HCEC 1CT (cell line): ENCODE results near the gene CISD3.
"Not testable (repeated sequence)": the region's sequence is repeated elsewhere in the genome, so short reads cannot be mapped to it uniquely, and the experiment has no call there.

Experiments
- DNase-seq: peaks from one replicate; pipeline ENCODE4 v3.0.0-alpha.2; 2017

CISD3 gene

GRCh38 chr17:38707678-38708351, 22.3 kb upstream of the CISD3 start:
- DNase-seq, result no peak

- DNase-seq, result no peak
Measured at GRCh38 chr17:38709104-38709820, 20.9 kb upstream of the CISD3 start.

GRCh38 chr17:38709864-38710603, 20.1 kb upstream of the CISD3 start:
- DNase-seq, result no peak

DNA sequence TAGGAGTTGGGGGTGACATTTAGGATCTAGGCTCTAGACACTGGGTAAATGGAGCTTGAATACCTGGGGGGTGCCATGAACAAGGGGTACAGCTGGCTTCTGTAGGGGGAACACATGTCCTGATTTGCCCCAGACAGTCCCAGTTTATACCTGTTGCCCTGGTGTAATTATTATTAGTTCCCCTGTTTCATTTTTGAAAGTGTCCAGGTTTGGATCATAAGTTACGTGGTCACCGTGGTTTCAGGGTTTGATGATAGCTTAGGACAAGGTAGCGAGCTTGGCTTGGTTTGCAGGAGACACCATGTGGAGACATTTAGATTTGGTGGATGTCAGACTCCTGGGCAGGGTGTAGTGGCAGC, 19.6 kb upstream of the CISD3 start:
- no peak for DNase-seq

DNA sequence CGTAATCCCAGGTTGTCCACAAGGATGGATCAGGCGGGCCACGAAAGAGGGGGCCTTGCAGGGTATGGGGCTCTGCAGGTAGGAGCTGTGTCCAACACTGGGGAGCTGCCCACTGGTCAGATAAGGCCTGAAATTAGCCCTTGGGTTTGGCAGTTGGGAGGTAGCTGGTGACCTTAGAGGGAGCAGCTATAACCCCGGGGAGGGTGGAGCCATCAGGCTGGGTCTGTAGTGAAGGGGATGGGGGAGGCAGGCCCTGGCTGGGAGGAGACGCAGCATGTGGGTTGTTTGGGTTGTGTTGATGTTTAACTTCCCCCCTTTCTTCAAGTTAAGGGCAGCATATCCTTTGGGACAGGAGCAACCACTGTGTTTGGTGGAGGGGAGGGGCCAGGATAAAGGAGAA, 19.2 kb upstream of the CISD3 start:
- DNase-seq, result no peak

DNA sequence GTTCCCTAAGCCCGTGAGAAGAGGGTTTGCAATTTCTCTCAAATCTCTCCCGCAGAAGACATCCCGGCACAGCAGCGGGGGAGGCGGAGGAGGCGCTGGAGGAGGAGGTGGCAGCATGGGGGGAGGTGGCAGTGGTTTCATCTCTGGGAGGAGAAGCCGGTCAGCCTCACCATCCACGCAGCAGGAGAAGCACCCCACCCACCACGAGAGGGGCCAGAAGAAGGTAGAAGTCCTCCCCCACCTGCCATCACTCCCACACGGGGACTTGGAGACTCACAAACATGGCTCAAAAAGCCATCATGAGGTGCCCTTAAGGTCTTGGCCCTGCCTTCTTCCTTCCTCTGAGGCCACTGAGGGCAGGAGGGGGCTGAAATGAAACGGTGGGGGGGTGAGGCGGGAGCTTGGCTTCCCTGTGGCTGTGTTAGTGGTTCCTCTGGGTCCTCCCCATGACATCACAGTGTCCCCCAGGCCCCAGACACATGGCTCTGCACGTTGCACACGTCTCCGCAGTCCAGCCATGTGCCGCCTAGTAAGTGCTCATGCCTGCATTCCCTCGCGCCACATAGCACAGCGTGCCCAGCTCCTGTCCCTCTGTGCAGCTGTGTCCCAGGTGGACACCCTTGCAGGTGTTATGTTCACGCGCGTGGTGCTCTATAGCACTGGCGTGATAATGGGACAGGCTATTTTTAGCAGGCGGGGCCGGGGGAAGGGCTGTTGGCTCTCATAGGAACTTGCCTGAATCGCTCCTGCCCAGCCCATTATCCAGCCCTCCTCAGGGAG, 18.2 kb upstream of the CISD3 start:
- no peak for DNase-seq

- DNase-seq, result no peak
Measured at GRCh38 chr17:38712593-38712992, 17.5 kb upstream of the CISD3 start.

DNA sequence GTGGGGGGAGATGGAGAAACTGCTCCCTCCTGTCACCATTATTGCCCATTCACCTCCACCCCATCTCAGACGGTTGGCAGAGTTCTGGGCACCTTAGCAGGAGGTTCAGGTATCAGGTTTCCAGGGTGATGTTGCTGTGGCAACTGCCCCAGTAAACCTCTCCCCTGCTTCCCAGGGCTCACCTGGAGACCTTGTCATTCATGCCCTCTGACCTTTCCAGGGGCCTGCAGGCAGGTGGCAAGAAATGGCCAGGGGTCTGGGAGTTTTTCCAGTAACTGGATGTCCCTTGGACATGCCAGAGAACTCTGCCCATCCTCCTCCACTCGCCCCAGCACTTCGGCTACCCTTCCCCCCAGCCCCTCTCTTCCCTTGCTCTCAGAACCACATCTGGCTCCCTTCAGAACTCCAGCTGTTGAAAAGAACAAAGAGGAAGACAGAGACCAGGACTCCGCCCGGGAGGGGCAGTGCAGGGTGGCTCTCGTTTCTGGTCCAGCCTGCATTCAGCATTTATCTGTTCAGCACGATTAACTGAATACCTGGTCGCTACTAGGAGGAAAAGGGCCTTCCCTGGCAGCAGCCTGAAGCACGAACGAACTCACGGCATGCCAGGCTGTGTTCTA, 16.6 kb upstream of the CISD3 start:
- DNase-seq, result no peak

DNA sequence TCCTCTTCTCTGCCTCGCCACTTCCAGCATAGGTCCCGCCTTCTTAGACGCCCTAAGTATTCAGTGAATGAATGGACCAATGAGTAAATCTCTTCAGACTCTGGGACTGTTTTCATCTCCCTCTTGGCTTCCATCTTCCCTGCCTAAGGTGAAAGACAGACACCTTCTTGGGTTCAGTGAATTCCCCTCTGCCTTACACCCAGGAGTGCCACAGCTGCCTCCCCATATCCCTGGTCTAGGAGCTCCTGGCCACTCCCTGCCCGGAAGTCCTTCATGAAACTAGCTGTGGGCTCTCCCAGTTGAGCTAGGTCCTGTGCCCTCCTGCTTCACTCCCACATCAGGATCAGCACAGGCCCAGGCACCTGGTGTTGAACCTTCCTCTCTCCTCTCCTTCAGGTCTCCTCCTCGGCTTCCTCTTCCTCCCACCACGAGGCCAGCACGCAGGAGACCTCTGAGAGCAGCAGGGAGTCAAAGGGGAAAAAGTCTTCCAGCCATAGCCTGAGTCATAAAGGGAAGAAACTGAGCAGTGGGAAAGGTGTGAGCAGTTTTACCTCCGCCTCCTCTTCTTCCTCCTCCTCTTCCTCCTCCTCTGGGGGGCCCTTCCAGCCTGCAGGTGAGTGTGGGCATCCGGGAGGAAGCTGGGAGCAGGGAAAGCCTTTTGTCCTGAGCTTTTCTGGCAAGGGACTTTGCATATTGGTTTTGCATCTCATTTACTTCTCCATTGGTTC, 14.8 kb upstream of the CISD3 start:
- no peak for DNase-seq

DNA sequence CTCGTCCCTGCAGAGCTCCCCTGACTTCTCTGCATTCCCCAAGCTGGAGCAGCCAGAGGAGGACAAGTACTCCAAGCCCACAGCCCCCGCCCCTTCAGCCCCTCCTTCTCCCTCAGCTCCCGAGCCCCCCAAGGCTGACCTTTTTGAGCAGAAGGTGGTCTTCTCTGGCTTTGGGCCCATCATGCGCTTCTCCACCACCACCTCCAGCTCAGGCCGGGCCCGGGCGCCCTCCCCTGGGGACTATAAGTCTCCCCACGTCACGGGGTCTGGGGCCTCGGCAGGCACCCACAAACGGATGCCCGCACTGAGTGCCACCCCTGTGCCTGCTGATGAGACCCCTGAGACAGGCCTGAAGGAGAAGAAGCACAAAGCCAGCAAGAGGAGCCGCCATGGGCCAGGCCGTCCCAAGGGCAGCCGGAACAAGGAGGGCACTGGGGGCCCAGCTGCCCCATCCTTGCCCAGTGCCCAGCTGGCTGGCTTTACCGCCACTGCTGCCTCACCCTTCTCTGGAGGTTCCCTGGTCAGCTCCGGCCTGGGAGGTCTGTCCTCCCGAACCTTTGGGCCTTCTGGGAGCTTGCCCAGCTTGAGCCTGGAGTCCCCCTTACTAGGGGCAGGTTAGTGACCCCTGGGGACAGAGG, 13.7 kb upstream of the CISD3 start:
- DNase-seq, result no peak

GRCh38 chr17:38717139-38717745, 12.9 kb upstream of the CISD3 start:
- no peak for DNase-seq

GRCh38 chr17:38719289-38719942, 10.7 kb upstream of the CISD3 start:
- no peak for DNase-seq

GRCh38 chr17:38719943-38720641, 10.0 kb upstream of the CISD3 start:
- DNase-seq, result no peak

DNA sequence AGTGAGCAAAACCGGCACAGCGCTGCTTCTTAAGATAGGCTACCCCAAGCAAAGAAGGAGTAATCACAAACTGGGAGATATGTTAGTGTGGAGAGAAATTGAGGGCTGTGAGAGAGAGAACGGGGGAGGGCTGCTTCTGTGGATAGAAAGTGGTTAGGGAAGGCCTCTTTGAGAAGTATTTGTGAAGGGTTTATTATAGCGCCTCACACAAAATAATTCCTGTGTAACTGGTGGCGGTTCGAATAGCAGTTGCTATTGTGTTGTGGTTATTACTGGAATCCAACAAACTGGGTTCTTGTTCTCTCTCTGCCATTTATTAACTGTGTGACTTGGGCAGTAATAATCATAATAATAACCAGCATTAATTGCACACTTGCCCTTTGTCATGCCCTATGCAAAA, 9.2 kb upstream of the CISD3 start:
- DNase-seq, result no peak

GRCh38 chr17:38721802-38722201, 8.3 kb upstream of the CISD3 start:
- no peak for DNase-seq

DNA sequence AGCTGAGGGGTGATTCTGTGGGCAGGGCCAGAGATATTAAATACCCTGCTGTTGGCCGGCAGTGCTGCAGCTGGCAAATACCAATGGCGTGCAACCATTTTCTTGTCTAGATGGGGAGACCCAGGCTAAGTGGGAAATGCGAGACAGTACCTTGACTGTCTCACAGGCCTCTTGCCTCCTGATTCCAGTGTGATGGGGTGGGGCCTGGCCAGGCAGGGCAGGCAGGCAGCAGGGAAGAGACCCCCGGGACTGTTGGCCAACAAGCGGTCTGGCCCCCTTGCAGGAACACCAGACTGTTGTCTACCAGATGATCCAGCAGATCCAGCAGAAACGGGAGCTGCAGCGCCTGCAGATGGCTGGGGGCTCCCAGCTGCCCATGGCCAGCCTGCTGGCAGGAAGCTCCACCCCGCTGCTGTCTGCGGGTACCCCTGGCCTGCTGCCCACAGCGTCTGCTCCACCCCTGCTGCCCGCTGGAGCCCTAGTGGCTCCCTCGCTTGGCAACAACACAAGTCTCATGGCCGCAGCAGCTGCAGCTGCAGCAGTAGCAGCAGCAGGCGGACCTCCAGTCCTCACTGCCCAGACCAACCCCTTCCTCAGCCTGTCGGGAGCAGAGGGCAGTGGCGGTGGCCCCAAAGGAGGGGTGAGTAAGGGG, 5.7 kb upstream of the CISD3 start:
- no peak for DNase-seq

DNA sequence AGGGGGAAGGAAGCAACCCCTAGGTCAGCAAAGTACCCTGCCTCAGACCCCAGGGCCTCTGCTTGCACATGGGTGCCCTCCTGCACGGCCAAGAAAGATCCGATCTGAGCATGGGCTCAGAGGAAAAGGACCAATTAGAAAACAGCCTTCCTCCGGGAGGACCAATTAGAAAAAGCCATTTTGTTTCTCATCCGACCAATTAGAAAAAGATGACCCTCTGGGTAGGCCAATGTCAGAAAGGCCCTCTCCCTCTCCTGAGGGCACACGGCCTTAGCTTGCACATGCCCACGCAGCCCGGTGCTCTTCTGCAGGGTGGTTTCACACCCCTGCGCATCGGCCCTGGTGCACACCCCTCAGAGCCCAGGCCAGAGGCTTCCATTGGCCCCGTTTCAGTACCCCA, 5.1 kb upstream of the CISD3 start:
- no peak for DNase-seq

GRCh38 chr17:38726145-38726544, 4.0 kb upstream of the CISD3 start:
- DNase-seq, result not testable (repeated sequence)

DNA sequence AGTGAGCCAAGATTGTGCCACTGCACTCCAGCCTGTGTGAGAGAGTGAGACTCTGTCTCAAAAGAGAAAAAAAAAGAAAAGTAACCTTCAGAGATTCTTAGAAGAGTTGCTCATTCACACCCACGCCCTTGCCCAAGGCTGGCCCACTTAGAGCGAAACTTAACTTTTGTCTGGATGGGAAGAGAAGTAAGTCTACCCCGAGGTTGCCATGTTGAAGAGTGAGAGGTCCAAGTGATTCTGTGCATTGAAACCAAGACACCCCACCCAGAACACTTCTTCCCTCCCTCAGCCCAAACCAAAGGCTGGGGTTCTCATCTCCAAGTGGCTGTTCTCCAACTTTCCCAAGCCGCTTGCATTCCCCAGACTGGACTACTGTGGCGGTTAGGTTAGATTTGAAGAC, 2.4 kb upstream of the CISD3 start:
- DNase-seq, result no peak
